C4-2B (cell line): ENCODE data around the gene COX7C.

ENCODE experiments used
- H3K27ac ChIP-seq: fragments of 450-650 bp; 2 replicates; pipeline ENCODE4 v1.5.1; 2017
- ZFX ChIP-seq: fragments of 450-650 bp; IDR thresholded peaks from 2 replicates; pipeline ENCODE4 v1.6.1; 2017
- TF ChIP-seq, protein P1 (sequence below): fragments of 450-650 bp; conservative IDR thresholded peaks from 2 replicates; pipeline ENCODE4 v1.5.1; 2017; ENCODE audit warnings: mild to moderate bottlenecking

COX7C gene

DNA sequence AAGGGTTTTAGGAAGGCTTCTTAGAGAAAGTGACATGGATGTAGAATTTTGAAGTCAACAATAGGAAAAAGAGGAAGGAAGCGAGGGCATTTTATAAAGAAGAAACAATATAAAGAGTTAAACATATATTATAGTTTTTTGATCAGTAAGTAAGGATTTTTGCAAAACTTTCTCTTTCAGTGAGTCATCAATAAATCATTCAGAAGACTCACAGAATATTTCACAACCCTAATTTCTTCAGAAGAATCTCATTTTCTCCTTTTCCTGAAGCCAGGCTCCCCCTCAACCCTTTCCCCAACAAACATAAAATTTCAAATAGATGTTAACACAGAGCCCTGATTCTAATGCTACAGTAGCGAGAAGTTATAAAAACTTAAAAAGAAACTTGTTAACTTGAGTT lies 4.3 kb upstream of the COX7C start:
- no peak overlapping the region for H3K27ac ChIP-seq
- TF ChIP-seq, protein P1, sequence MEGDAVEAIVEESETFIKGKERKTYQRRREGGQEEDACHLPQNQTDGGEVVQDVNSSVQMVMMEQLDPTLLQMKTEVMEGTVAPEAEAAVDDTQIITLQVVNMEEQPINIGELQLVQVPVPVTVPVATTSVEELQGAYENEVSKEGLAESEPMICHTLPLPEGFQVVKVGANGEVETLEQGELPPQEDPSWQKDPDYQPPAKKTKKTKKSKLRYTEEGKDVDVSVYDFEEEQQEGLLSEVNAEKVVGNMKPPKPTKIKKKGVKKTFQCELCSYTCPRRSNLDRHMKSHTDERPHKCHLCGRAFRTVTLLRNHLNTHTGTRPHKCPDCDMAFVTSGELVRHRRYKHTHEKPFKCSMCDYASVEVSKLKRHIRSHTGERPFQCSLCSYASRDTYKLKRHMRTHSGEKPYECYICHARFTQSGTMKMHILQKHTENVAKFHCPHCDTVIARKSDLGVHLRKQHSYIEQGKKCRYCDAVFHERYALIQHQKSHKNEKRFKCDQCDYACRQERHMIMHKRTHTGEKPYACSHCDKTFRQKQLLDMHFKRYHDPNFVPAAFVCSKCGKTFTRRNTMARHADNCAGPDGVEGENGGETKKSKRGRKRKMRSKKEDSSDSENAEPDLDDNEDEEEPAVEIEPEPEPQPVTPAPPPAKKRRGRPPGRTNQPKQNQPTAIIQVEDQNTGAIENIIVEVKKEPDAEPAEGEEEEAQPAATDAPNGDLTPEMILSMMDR: no peak
- TF ChIP-seq ZFX: no peak

DNA sequence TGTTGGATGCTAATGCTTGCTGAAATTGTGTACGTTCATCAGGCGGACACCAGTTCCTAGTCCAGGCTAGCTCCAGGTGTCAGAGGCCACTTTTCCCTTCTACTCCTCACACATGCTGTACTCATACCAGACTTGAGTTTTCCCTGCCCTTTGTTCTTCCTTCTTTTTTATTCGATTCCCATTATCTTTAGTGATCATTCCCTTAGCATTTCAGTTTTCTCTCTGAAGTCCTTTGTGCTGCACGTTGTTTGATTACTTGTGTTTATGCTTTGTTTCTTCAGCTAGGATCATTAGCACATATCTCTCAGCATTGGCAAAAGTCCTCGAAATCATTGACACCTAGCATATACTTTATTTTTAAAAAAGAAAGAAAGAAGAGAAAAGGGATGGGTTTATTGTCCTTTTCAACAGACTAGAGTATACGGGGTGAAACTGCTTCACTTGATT lies 409 bp upstream of the COX7C start:
- TF ChIP-seq, protein P1: no peak
- TF ChIP-seq ZFX: no peak; the same call in 1 of the 2 replicates
- H3K27ac ChIP-seq: peak overlapping the region; percentile 95

DNA sequence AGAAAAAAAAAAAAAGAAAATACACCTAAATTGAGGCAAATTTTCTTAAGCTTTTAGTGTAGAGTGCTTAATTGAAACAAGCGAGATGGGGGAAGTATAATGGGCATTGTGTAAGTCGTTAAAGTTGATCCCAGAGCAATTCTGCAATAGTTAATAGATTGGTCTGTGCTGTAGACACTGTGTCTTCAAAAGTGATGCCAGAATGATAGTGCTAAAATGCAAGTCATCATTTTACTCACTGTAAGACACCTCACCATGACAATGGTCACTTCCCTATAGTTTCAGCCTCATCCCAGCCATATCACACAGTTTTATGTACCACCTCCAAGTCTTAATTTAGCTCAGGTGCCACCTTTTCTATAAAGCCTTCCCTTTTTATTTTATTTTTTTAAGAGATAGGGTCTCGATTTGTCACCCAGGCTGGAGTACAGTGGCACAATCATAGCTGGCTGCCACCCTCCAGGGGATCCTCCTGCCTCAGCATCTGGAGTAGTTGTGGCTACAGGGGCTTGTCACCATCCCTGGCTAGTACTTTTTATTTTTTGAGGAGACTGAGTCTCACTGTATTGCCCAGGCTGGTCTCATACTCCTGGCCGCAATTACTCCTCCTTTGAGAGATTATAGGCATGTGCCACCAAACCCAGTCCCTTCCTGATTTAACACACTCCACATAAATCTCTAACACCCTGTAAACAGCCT lies 6.2 kb downstream of the COX7C start:
- TF ChIP-seq, protein P1: no peak
- no peak for TF ChIP-seq ZFX
- H3K27ac ChIP-seq: no peak overlapping the region

DNA sequence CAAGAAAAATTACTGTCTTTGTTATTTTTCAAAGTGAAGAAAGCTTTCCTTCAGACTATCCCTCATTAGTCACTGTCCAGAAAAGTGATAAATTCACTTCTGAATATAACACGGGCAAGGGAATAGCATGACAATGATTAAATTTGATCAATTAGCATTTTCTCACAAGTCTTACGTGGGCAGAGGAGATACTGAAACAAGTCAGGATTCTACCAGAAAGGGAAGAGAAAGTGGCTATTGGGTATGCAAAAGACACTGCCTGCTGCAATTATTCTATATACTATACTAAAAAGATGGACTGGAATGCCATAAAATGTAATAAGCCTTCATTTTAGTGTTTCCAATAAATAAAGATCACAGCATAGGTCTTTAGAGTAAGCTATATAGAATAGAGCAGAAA lies 7.4 kb downstream of the COX7C start:
- no peak for TF ChIP-seq ZFX
- TF ChIP-seq, protein P1: no peak
- no peak overlapping the region for H3K27ac ChIP-seq

DNA sequence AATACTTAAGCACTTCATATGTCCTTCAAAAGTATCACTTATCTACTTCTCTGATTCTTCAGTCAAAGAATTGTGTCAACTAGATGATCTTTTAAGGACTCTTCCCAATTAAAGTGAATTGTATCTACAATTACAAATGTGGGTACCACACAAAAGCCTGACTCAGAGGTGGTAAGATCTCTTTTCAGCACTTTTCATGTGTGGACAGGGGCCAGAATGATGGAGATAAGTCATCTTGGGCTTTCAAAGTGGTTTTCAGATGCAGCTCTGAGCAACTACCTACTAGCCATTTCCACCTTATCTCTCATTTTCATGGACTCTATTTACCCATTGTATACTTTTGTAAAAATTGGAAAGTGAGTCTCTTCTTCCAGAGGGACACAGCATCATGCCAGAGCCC lies 8.4 kb downstream of the COX7C start:
- no peak overlapping the region for H3K27ac ChIP-seq
- no peak for TF ChIP-seq ZFX
- TF ChIP-seq, protein P1: no peak

DNA sequence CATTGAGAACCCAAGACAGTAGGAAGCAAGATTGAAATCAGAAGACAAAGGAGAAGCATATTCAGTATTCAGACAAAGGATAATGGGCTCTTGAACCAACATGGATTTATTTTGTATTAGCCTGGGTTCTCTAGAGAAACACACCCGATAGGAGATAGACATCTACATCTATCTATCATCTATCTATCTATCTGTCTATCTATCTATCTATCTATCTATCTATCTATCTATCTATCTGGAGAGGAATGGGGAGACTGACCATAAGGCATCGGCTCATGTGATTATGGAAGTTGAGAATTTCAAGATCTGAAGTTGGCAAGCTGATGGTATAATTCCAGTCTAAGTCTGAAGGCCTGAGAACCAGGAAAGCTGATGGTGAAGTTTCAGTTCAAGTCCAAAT lies 13.4 kb downstream of the COX7C start:
- TF ChIP-seq, protein P1: no peak
- no peak for TF ChIP-seq ZFX
- H3K27ac ChIP-seq: no peak overlapping the region

DNA sequence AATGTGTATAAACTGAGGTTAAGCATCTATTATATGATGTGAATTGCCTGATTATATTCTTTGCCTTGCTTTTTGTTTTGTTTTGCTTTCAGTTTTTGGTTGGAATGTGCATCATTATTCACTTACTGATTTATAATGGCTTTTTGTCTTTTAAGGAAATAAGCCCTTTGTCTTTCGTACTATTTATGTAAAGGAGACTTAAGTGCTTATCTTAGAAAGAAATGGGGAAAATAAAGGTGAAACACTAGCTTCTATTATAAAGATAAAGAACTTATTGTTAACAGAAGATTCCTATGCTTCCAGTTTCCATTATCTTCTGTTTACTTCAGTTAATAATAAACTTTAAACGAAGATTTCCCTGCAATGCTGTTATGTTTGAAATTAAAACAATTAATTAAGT lies 23.3 kb downstream of the COX7C start:
- no peak overlapping the region for H3K27ac ChIP-seq

More for the DNA sequence above, 23.3 kb downstream of the COX7C start:
- TF ChIP-seq ZFX: no peak
- TF ChIP-seq, protein P1: no peak
